OCI-LY1 (cell line): ENCODE measurements around the gene FAM13A.

ENCODE experiments used
- H2AFZ ChIP-seq: fragments of 200-600 bp; sonication (generic), shearing (Covaris generic); 2 replicates; pipeline ENCODE4 v1.6.0; 2014; ENCODE audit warnings: antibody characterized with exemption, mild to moderate bottlenecking, low read length
- H3F3A ChIP-seq: fragments of 200-600 bp; sonication (generic), shearing (Covaris generic); 2 replicates; pipeline ENCODE4 v1.6.0; 2014; ENCODE audit warnings: mild to moderate bottlenecking, antibody characterized with exemption, low read length, moderate library complexity; ENCODE audit not compliant: insufficient read depth
- H3K27ac ChIP-seq: fragments of 200-600 bp; sonication (generic); 2 replicates; pipeline ENCODE4 v1.5.1; 2014; ENCODE audit warnings: low read length, mixed run types, mild to moderate bottlenecking, low read depth; ENCODE audit not compliant: poor library complexity, severe bottlenecking
- H3K27me3 ChIP-seq: fragments of 200-600 bp; sonication (generic); 2 replicates; pipeline ENCODE4 v1.6.0; 2014; ENCODE audit warnings: antibody characterized with exemption, mild to moderate bottlenecking, low read length, moderate library complexity; ENCODE audit not compliant: insufficient read depth
- H3K36me3 ChIP-seq: fragments of 200-600 bp; sonication (generic); 2 replicates; pipeline ENCODE4 v1.6.1; 2014; ENCODE audit warnings: mild to moderate bottlenecking, antibody characterized with exemption, low read length, moderate library complexity, mixed read lengths; ENCODE audit not compliant: insufficient read depth
- H3K4me1 ChIP-seq: fragments of 200-600 bp; sonication (generic); 2 replicates; pipeline ENCODE4 v1.5.1; 2014; ENCODE audit warnings: mild to moderate bottlenecking, low read length, moderate library complexity; ENCODE audit not compliant: insufficient read depth, severe bottlenecking
- H3K4me2 ChIP-seq: fragments of 200-600 bp; sonication (generic), shearing (Covaris generic); 2 replicates; pipeline ENCODE4 v1.6.1; 2014; ENCODE audit warnings: low read length
- H3K4me3 ChIP-seq: fragments of 200-600 bp; sonication (generic); 2 replicates; pipeline ENCODE4 v1.5.1; 2014; ENCODE audit warnings: low read length, low read depth, mild to moderate bottlenecking, mixed read lengths; ENCODE audit not compliant: poor library complexity, severe bottlenecking
- H3K79me2 ChIP-seq: fragments of 200-600 bp; shearing (Covaris generic); 2 replicates; pipeline ENCODE4 v1.6.1; 2016; ENCODE audit warnings: mixed run types, low read length, mixed read lengths; ENCODE audit not compliant: insufficient read depth
- H3K9ac ChIP-seq: fragments of 200-600 bp; sonication (generic), shearing (Covaris generic); 2 replicates; pipeline ENCODE4 v1.6.1; 2014; ENCODE audit warnings: mild to moderate bottlenecking, low read length, mixed read lengths
- H3K9me2 ChIP-seq: fragments of 200-600 bp; sonication (generic), shearing (Covaris generic); 2 replicates; pipeline ENCODE4 v1.6.1; 2014; ENCODE audit warnings: low read depth, mild to moderate bottlenecking, low read length, mixed read lengths
- H3K9me3 ChIP-seq: fragments of 200-600 bp; shearing (Covaris generic); 2 replicates; pipeline ENCODE4 v1.6.1; 2014; ENCODE audit warnings: low read length, mixed read lengths
- H4K20me1 ChIP-seq: fragments of 200-600 bp; sonication (generic), shearing (Covaris generic); 2 replicates; pipeline ENCODE4 v1.6.0; 2016; ENCODE audit warnings: mild to moderate bottlenecking, low read length; ENCODE audit not compliant: insufficient read depth
- EZH2 ChIP-seq: fragments of 200-600 bp; sonication (generic), shearing (Covaris generic); IDR thresholded peaks from 2 replicates; pipeline ENCODE4 v1.8.0; 2017; ENCODE audit warnings: borderline replicate concordance, mixed run types, mild to moderate bottlenecking, antibody characterized with exemption, low read length, moderate library complexity, mixed read lengths
- TF ChIP-seq, protein P1 (sequence below): fragments of 200-600 bp; sonication (generic), shearing (Covaris generic); IDR thresholded peaks from 2 replicates; pipeline ENCODE4 v1.5.1; 2017; ENCODE audit warnings: mild to moderate bottlenecking, antibody characterized with exemption, low read length, moderate library complexity, mixed read lengths

FAM13A gene

GRCh38 chr4:88999392-88999930 lies 57.5 kb downstream of the FAM13A start:
- no peaks in the 10 kb centered on the region for H3K9me2 ChIP-seq
- no peak overlapping the region for H2AFZ ChIP-seq
- H4K20me1 ChIP-seq = no peaks in the 10 kb centered on the region
- no peaks in the 10 kb centered on the region for H3K79me2 ChIP-seq
- H3K4me2 ChIP-seq = no peak overlapping the region
- H3F3A ChIP-seq = no peaks in the 10 kb centered on the region
- no peak overlapping the region for H3K9ac ChIP-seq
- no peaks in the 10 kb centered on the region for H3K27me3 ChIP-seq
- no peak overlapping the region for H3K27ac ChIP-seq
- H3K36me3 ChIP-seq = no peaks in the 10 kb centered on the region
- no peaks in the 10 kb centered on the region for H3K9me3 ChIP-seq
- H3K4me3 ChIP-seq = no peak overlapping the region
- no peaks in the 10 kb centered on the region for H3K4me1 ChIP-seq
- TF ChIP-seq EZH2 = no peak
- TF ChIP-seq, protein P1, sequence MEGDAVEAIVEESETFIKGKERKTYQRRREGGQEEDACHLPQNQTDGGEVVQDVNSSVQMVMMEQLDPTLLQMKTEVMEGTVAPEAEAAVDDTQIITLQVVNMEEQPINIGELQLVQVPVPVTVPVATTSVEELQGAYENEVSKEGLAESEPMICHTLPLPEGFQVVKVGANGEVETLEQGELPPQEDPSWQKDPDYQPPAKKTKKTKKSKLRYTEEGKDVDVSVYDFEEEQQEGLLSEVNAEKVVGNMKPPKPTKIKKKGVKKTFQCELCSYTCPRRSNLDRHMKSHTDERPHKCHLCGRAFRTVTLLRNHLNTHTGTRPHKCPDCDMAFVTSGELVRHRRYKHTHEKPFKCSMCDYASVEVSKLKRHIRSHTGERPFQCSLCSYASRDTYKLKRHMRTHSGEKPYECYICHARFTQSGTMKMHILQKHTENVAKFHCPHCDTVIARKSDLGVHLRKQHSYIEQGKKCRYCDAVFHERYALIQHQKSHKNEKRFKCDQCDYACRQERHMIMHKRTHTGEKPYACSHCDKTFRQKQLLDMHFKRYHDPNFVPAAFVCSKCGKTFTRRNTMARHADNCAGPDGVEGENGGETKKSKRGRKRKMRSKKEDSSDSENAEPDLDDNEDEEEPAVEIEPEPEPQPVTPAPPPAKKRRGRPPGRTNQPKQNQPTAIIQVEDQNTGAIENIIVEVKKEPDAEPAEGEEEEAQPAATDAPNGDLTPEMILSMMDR = no peak

- H3K79me2 ChIP-seq = no peaks in the 10 kb centered on the region
- no peaks in the 10 kb centered on the region for H3F3A ChIP-seq
- H3K4me1 ChIP-seq = no peaks in the 10 kb centered on the region
- H2AFZ ChIP-seq = no peak overlapping the region
- H4K20me1 ChIP-seq = no peaks in the 10 kb centered on the region
- H3K27ac ChIP-seq = no peak overlapping the region
- no peaks in the 10 kb centered on the region for H3K9me3 ChIP-seq
- no peaks in the 10 kb centered on the region for H3K36me3 ChIP-seq
- H3K27me3 ChIP-seq = no peaks in the 10 kb centered on the region
- H3K9ac ChIP-seq = no peak overlapping the region
- H3K4me3 ChIP-seq = no peak overlapping the region
- H3K4me2 ChIP-seq = no peak overlapping the region
- H3K9me2 ChIP-seq = no peaks in the 10 kb centered on the region
- TF ChIP-seq, protein P1 = no peak
- TF ChIP-seq EZH2 = no peak
These were observed 58.1 kb downstream of the FAM13A start for GRCh38 chr4:88998891-88999290.

GRCh38 chr4:88998001-88998400 lies 59.0 kb downstream of the FAM13A start:
- no peak for TF ChIP-seq EZH2
- TF ChIP-seq, protein P1 = no peak

More at GRCh38 chr4:88998001-88998400, 59.0 kb downstream of the FAM13A start:
- no peaks in the 10 kb centered on the region for H4K20me1 ChIP-seq
- H3K79me2 ChIP-seq = no peaks in the 10 kb centered on the region
- H3K9me3 ChIP-seq = no peaks in the 10 kb centered on the region
- H3K27me3 ChIP-seq = no peaks in the 10 kb centered on the region
- H3K4me1 ChIP-seq = no peaks in the 10 kb centered on the region
- H3K9ac ChIP-seq = no peak overlapping the region
- H3K36me3 ChIP-seq = no peaks in the 10 kb centered on the region
- no peaks in the 10 kb centered on the region for H3F3A ChIP-seq
- no peak overlapping the region for H3K4me2 ChIP-seq
- H3K4me3 ChIP-seq = no peak overlapping the region
- H3K9me2 ChIP-seq = no peaks in the 10 kb centered on the region
- H2AFZ ChIP-seq = no peak overlapping the region
- H3K27ac ChIP-seq = no peak overlapping the region
